ENCODE measurements around the gene ERGIC3. TPM values are rescaled to one million over a fixed set of nuclear protein-coding genes. Genes with fewer than 3 reads are reported as not detected.
A peak's percentile ranks its signal among the peaks of the same experiment; 100 is the strongest.

Gene ERGIC3
- total and polyA plus RNA-seq, 7 donors = 61.7 to 83.5 (median 67.9) TPM

GRCh38 chr20:35503841-35504561 lies 37.9 kb upstream of the ERGIC3 start:
- H3K4me3 ChIP-seq = no peak overlapping the region
- peak in 1 of 2 donors; percentile 26 for DNase-seq
- no peak overlapping the region for H3K27ac ChIP-seq
- H3K9me3 ChIP-seq = no peaks in the 10 kb centered on the region
- TF ChIP-seq, protein P1, sequence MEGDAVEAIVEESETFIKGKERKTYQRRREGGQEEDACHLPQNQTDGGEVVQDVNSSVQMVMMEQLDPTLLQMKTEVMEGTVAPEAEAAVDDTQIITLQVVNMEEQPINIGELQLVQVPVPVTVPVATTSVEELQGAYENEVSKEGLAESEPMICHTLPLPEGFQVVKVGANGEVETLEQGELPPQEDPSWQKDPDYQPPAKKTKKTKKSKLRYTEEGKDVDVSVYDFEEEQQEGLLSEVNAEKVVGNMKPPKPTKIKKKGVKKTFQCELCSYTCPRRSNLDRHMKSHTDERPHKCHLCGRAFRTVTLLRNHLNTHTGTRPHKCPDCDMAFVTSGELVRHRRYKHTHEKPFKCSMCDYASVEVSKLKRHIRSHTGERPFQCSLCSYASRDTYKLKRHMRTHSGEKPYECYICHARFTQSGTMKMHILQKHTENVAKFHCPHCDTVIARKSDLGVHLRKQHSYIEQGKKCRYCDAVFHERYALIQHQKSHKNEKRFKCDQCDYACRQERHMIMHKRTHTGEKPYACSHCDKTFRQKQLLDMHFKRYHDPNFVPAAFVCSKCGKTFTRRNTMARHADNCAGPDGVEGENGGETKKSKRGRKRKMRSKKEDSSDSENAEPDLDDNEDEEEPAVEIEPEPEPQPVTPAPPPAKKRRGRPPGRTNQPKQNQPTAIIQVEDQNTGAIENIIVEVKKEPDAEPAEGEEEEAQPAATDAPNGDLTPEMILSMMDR (IDR thresholded peaks at IDR 0.05) = no peak
- intact Hi-C loops (cut with DNase I) = no loop called here
- no peaks in the 10 kb centered on the region for H3K27me3 ChIP-seq (ENCODE audit: insufficient read depth in 3 of 3, low read length in 2 of 3)
- no peaks in the 10 kb centered on the region for H3K4me1 ChIP-seq
- peak in 1 of 4 donors; percentile 14 for ATAC-seq
- peaks cover 3 to 96% of the 10 kb centered on the region in 2 donors for H3K36me3 ChIP-seq (ENCODE audit: insufficient read depth in 1 of 2, low read depth in 1 of 2)
- WGBS, 3 donors = 47 to 69% (median 57%) methylated on average over 16 of the region's 16 CpGs

GRCh38 chr20:35504751-35505150 lies 37.1 kb upstream of the ERGIC3 start:
- no peak for ATAC-seq
- H3K9me3 ChIP-seq = no peaks in the 10 kb centered on the region
- WGBS, 3 donors = 92 to 100% (median 95%) methylated on average over 5 of the region's 5 CpGs
- peaks cover 7 to 96% of the 10 kb centered on the region in 2 donors for H3K36me3 ChIP-seq (ENCODE audit: insufficient read depth in 1 of 2, low read depth in 1 of 2)
- no peaks in the 10 kb centered on the region for H3K27me3 ChIP-seq (ENCODE audit: insufficient read depth in 3 of 3, low read length in 2 of 3)
- TF ChIP-seq, protein P1 (IDR thresholded peaks at IDR 0.05) = no peak
- intact Hi-C loops (cut with DNase I) = no loop called here
- H3K4me3 ChIP-seq = no peak overlapping the region
- no peaks in the 10 kb centered on the region for H3K4me1 ChIP-seq
- H3K27ac ChIP-seq = no peak overlapping the region
- no peak for DNase-seq

DNA sequence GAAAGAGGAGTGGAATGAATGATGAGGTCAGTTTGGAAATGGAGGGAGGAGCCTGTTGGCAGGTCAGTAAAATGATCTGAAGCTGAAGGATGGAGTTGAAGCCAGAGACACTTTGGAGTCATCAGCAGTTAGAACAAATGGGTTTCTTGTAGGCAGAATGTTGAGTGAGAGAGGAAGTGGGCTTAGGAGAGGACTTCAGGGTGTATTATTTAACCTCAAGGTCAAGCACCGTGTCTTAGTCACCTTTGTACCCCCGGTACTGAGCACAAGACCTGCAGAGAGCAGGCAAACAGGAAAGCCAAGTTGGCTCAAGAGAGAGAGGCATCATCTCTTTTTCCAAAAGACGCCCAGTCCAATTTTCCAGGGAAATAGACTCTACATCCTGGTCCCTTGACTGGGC lies 35.7 kb upstream of the ERGIC3 start:
- Histone ChIP-seq H3K27me3 (ENCODE audit: insufficient read depth in 3 of 3, low read length in 2 of 3) (no peaks in the 10 kb centered on the region), H3K36me3 (ENCODE audit: insufficient read depth in 1 of 2, low read depth in 1 of 2) (peaks cover 8 to 96% of the 10 kb centered on the region in 2 donors), H3K4me1 (no peaks in the 10 kb centered on the region), H3K27ac (no peak overlapping the region), H3K4me3 (no peak overlapping the region), H3K9me3 (no peaks in the 10 kb centered on the region)
- TF ChIP-seq, protein P1 (IDR thresholded peaks at IDR 0.05) = no peak
- intact Hi-C loops (cut with DNase I) = no loop called here
- 86 to 92% (median 89%) methylated on average over 3 of the region's 3 CpGs for WGBS, 3 donors
- ATAC-seq (no peak), DNase-seq (no peak)

DNA sequence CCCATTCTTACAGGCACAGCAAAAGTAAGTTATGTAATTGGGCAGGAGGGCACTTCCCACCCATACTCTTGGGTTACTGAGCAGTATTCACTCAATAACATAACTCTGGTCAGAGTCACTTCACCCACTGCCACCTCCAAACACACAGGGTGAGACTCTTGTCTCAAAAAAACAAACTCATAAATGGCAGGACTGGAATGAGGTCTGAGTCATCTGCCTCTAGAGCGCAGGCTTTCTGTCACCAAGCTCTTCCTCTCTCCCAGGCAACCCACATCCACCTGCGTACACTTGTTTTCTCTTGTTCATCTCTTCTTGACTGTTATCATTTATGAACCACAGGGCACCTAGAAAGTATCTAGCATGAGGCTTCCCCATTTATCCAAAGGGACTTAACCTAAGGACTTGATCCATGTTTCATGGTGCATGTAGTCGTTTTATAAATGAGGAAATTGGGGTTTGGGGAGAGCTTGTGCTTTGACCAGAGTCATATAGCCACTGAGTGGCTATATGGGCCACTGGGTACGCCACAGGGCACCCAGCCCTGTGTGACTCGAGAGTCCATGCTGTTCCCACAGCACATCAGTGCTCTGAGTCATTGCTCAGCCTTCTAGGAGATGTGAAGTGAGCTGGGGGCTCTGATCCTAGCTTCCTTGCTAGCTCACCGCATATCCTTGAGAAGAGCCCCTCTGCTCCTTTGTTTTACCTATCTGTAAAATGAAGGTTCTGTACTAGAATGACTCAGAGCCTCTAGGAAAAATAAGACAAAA lies 34.8 kb upstream of the ERGIC3 start:
- no peak for ATAC-seq
- DNase-seq = peak in 1 of 2 donors; percentile 22
- Histone ChIP-seq H3K4me1 (no peaks in the 10 kb centered on the region), H3K36me3 (ENCODE audit: insufficient read depth in 1 of 2, low read depth in 1 of 2) (peaks cover 8 to 97% of the 10 kb centered on the region in 2 donors), H3K27me3 (ENCODE audit: insufficient read depth in 3 of 3, low read length in 2 of 3) (no peaks in the 10 kb centered on the region), H3K9me3 (no peaks in the 10 kb centered on the region), H3K27ac (no peak overlapping the region), H3K4me3 (no peak overlapping the region)
- TF ChIP-seq, protein P1 (IDR thresholded peaks at IDR 0.05) = no peak
- intact Hi-C loops (cut with DNase I) = no loop called here
- 91 to 98% (median 97%) methylated on average over 6 of the region's 6 CpGs for WGBS, 3 donors
